NCI-H2081 treated with DMSO at 0.1 percent for 48 hours (cell line): Measurements from ENCODE around the gene FGD4.
A peak's percentile ranks its signal among the peaks of the same experiment; 100 is the strongest.
"Not testable (repeated sequence)": the region's sequence is repeated elsewhere in the genome, so short reads cannot be mapped to it uniquely, and the experiment has no call there.

Experiments
- DNase-seq: peaks from one replicate; lab custom pipeline; 2025; lab: John Stamatoyannopoulos, UW

FGD4 gene

DNA sequence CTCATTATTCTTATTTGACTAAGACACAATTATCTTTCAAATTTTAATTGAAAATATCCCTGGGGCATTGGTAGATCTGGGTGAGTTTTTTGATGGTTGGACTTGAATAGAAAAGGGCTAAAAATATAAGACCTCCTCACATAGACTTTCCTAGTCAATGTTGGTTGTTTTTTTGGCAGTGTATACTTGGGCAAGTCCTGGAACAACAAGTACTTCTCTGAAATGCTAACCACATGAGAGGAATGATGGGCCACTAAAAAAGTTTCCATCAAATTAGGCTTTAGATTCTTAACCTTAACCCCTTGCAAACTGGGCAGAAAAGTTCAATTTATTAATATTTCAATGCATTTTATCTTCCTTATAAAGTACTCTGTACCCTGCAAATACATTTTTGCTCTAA, 97.6 kb downstream of the FGD4 start:
- no peak for DNase-seq

- DNase-seq, result no peak
These were observed 98.5 kb downstream of the FGD4 start for GRCh38 chr12:32497864-32498263.

DNA sequence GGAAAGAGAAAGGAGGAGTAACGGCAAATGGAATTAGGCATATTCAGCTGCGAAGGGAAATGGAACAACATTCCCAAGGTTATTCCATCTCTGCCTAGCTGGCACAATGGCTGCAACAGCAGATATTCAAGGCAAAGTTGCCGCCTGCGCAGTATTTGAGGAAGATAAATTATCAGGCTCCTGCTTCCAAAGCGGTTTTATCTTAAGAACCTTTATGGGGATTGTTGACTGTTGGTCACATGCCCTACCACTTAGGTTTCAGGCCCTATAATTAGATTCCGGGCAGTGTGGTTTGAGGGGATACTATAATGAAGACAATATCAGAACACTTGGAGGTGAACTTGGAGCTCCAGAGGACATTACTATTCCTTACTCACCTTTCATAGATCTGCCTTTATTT, 99.7 kb downstream of the FGD4 start:
- DNase-seq, result no peak

- peak; percentile 85 for DNase-seq
These were observed 102.5 kb downstream of the FGD4 start for GRCh38 chr12:32501835-32502333.

- DNase-seq, result no peak
These were observed 103.5 kb downstream of the FGD4 start for GRCh38 chr12:32502693-32503502.

GRCh38 chr12:32503730-32504129, 104.4 kb downstream of the FGD4 start:
- DNase-seq, result no peak

DNA sequence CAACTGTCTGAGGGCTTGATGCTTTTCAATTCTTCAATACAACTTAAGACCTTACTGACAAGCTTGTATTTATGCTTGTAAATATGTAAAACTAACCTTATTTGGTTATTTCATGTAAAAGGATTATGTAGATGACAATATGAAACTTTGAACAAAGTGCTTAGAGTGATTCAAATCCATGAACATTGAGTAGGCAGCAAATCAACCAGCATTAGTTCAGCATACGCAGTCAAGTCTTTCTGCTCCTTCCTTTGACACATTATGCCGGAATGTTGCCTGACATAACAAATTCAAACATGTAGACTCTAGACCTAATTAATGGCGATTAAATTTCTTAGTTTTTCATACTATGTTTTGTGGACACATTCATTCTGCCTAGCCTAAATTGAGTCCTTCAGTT, 105.2 kb downstream of the FGD4 start:
- no peak for DNase-seq

DNA sequence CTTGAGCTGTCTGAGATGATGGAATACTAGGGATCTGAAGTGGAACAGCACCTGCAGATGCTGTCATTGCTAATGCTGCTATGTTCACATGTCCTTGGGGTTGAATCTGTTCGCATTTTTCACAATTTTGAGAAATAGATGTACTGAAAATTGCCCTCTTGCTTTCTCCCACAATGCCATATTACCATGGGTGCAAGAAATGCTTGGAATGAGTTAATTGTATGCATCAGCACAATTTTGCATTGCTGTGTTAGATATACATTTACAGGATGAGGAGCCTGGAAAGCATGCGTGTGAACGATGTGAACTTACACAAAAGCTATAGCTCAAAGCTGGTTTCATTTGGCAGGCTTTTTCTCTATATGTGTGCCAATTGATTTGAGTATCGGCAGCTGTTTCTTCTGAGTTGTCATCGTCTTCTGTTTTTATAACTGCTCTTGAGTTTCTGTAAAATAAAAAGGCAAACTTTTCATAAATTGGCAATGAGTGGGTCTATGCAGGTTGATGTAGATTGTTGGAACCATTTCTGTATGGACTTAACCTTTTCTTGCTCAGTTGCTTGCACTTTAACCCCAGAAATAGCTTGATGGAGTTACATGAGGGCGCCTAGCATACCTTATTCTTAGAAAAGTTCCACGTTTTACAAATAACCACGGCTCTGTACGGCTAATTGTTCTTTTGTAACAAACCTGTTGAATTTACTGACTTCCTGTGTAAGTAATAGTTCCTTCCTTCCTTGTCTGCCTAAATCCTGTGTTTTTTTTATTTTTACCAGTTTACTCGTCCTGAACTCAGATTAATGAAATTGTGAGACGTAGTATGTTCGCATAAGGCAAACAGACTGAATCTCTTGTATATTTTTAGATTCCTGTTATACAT, 105.9 kb downstream of the FGD4 start:
- no peak for DNase-seq

DNA sequence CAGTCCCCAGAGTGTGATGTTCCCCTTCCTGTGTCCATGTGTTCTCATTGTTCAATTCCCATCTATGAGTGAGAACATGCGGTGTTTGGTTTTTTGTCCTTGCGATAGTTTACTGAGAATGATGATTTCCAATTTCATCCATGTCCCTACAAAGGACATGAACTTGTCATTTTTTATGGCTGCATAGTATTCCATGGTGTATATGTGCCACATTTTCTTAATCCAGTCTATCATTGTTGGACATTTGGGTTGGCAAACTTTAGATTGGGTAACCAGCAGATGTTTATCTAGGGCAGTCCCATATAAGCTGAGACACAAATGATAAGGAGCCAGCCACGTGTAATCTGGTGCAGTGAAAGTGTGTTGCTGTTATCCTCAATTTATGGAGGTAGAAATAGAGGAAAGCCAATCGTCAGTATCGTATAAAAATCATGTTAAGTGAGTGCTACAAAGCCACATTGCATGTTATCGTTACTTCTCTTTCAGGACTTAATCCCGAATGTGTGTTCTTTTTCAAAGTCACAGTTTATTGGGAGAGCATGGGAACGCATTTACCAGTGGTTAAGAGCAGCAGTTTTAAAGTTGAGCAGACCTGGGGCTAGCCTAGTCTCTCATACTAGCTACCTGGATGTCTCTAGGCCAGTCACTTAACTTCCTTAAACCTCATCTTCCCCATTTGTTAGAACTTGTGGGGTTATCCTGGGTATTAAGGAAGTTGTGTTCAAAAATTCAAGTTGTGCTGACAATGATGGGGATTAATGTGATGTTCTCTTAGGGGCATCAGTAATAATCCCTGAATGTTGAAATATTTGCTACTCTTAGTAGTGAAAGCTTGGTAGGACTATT, 108.0 kb downstream of the FGD4 start:
- not testable (repeated sequence) for DNase-seq

- DNase-seq, result no peak
These were observed 108.6 kb downstream of the FGD4 start for GRCh38 chr12:32507942-32508320.

GRCh38 chr12:32508626-32509025, 109.3 kb downstream of the FGD4 start:
- no peak for DNase-seq

DNA sequence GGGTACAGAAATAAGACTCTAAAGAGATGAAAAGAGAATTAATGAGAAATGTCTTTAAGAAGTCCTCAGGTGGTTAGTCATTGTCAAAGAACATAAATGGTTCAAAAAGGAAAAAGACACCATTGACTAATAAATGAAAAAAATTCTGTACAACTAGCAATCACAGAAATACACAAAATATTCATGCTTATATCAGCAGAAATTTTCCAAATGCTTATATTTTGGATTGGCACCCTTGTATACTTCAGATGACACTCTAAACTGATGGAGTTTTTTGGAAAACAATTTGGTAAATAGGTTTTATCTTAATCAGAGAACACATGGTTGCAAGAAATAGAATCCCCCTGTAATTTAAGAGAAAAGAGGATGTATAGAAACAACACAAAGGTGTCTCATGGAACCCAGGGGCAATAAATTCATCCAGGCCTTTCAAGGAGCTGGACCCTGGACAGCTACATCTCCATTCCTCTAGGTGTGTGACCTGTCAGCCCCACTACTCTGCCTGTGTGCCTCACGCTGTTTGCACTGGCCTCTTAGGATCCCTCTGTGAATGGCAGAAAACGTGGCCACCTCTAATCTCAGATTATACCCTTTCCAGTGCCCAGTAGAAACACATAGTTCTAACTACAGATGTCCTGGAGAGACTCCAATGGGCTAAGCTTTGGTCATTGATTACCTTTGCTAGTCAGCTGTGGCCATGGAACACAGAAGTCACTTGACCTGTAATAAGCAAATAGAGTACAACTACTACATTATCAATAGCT, 110.2 kb downstream of the FGD4 start:
- no peak for DNase-seq

DNA sequence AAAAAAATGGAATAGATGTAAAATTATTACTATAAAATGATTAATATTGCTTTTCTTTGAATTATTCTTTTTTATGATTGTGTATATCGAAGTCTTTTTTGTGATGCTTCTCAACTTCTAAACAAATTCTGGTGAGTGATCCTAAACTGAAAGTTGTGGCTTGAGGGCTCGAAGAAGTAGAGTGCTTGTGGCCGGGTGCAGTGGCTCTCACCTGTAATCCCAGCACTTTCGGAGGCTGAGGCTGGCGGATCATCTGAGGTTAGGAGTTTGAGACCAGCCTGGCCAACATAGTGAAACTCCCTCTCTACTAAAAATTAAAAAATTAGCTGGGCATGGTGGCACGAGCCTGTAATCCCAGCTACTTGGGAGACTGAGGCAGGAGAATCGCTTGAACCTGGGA, 112.6 kb downstream of the FGD4 start:
- DNase-seq, result not testable (repeated sequence)

DNA sequence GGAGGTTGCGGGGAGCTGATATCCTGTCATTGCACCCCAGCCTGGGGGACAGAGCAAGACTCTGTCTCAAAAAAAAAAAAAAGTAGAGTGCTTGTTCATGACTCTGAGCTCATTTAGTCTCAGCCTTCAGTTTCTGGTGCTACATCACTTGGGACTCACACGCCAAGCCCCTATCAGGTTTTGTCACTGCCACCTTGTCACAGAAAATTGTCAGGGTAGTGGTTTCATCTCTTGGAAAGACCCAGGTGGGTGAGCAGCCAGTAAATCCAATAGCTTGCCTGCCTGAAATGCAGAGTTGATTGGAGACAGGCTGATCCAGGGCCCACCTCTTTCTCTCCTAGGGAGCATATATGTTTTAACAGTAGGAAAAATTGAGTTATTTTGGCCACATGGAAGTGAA, 113.0 kb downstream of the FGD4 start:
- no peak for DNase-seq

- no peak for DNase-seq
These were observed 113.6 kb downstream of the FGD4 start for GRCh38 chr12:32512910-32513309.

DNA sequence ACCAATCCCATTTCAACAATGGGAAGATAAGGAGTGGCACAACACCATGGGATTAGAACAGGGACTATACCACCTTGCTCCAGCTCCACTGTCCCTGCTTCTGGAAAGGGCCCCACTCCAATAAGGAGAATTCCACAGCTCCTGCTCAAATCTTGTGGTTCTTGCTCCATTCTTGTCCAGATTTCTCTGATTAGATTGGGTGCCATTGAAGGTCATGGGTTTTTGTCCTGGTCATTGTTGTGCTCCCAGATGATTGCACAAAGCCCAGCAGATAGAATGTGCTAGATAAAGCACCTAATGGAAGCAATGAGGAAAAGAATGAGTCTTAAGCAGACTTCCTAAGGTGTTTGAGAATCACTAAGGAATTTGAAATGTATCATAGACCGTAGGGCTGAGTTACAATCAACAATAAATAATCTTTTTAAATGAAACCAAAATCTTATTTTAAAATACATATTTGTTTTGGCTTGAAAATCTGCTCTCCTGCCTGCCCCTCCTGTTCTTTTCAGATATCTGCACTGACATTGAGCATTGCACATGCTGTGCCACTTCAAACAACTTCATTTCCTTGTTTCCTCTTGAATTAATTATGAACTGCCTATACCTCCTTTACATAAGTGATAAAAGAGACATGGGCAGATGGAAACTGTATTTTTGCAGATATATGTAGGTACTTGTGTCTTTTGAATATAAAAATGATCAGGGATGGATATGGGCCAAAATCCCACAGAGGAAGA, 115.9 kb downstream of the FGD4 start:
- DNase-seq, result no peak

DNA sequence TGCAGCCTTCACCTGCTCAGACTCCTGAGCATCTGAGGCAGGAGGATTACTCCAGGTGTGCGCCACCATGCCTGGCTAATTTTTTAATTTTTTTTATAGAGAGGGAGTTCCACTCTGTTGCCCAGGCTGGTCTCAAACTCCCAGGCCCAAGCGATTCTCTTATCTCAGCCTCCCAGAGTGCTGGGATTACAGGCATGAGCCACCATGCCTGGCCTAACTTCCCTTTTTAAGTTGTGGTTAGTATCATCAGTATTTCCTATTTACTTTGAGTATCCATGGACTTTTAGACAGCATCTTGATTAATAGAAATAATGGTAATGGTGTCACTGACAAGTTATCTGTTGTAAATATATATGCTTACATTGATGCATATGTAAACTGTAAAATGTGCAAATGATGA, 116.9 kb downstream of the FGD4 start:
- DNase-seq, result no peak

GRCh38 chr12:32517966-32518365, 118.6 kb downstream of the FGD4 start:
- DNase-seq, result no peak

- DNase-seq, result no peak
These were observed 119.7 kb downstream of the FGD4 start for GRCh38 chr12:32519047-32519446.

DNA sequence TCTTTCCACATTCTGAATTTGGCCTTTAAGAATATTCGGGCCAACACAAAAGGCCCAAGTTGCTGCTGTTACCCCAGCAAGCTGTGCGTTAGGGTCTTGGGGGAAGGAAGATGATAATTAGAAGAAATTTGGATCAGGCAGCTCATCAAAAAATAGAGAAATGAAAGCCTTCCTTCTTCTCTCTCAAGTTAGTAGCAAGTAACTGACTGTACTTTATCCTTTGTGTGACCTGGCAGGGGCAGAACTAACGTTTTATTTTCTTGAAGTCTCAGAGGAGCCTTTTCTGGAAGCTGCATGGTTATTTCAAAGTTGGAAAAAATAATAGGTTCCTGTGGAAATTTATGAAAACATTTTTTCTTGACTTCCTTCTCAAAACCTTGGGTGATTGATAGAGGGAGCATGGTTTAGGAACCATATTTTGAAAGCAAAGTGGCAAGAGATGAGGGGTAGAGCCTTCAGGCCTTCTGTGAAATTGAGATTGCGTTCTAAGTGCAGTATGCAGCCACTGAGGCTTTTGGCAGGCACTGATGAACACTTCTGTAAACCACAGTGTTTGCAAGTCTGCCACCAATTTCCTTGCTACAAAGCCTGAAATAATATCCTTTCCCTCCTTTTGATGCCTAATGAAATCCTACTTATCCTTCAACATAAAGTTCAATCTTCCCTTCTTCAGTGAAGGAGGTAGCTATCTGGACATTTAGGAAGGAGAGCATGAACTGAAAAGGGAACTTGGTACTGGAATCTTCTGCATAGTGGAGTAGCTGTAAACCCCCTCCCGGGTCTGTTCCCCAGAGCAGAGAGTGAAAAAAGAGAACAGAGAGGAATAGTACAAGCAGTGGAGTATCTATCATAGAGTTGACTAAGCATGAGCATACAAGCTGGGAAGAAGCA, 123.2 kb downstream of the FGD4 start:
- DNase-seq, result no peak
